GM06990 (cell line): ENCODE results near the gene UQCRC2.

ENCODE experiments used
- DNase-seq: peaks from one replicate; pipeline ENCODE4 v3.0.0-alpha.2; 2011; ENCODE audit not compliant: insufficient read length; ENCODE audit errors: extremely low read depth
- H3K27me3 ChIP-seq: replicated peaks from 2 replicates; pipeline ENCODE4 v1.6.0; 2011; ENCODE audit warnings: low read length; ENCODE audit not compliant: control insufficient read depth, insufficient read depth
- H3K36me3 ChIP-seq: 2 replicates; pipeline ENCODE4 v1.5.1; 2011; ENCODE audit warnings: low read length; ENCODE audit not compliant: control insufficient read depth, insufficient read depth
- H3K4me3 ChIP-seq: replicated peaks from 2 replicates; pipeline ENCODE4 v1.5.1; 2011; ENCODE audit warnings: low read depth, mild to moderate bottlenecking, control low read depth, low read length
- TF ChIP-seq, protein P1 (sequence below): IDR thresholded peaks from 2 replicates; pipeline ENCODE4 v1.5.1; 2011; ENCODE audit warnings: low read length, control low read depth, mild to moderate bottlenecking, inconsistent platforms; ENCODE audit not compliant: insufficient read depth, poor library complexity, severe bottlenecking

The UQCRC2 gene

DNA sequence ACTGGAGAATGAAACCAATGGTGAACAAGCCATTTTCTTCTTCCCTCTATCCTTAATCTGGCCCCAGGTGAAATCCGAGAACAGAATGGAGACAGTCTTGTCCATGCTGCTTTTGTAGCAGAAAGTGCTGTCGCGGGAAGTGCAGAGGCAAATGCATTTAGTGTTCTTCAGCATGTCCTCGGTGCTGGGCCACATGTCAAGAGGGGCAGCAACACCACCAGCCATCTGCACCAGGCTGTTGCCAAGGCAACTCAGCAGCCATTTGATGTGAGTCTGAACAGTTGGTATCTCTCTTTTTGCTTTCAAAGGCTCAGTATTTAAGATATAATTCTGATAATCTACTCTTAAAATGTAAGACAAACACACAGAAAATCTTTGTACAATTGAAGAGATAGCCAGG lies 18.7 kb downstream of the UQCRC2 start:
- Histone ChIP-seq H3K4me3 (no peak overlapping the region), H3K27me3 (no peaks in the 10 kb centered on the region), H3K36me3 (peaks cover 19% of the 10 kb centered on the region)
- DNase-seq = no peak
- TF ChIP-seq, protein P1, sequence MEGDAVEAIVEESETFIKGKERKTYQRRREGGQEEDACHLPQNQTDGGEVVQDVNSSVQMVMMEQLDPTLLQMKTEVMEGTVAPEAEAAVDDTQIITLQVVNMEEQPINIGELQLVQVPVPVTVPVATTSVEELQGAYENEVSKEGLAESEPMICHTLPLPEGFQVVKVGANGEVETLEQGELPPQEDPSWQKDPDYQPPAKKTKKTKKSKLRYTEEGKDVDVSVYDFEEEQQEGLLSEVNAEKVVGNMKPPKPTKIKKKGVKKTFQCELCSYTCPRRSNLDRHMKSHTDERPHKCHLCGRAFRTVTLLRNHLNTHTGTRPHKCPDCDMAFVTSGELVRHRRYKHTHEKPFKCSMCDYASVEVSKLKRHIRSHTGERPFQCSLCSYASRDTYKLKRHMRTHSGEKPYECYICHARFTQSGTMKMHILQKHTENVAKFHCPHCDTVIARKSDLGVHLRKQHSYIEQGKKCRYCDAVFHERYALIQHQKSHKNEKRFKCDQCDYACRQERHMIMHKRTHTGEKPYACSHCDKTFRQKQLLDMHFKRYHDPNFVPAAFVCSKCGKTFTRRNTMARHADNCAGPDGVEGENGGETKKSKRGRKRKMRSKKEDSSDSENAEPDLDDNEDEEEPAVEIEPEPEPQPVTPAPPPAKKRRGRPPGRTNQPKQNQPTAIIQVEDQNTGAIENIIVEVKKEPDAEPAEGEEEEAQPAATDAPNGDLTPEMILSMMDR = no peak

DNA sequence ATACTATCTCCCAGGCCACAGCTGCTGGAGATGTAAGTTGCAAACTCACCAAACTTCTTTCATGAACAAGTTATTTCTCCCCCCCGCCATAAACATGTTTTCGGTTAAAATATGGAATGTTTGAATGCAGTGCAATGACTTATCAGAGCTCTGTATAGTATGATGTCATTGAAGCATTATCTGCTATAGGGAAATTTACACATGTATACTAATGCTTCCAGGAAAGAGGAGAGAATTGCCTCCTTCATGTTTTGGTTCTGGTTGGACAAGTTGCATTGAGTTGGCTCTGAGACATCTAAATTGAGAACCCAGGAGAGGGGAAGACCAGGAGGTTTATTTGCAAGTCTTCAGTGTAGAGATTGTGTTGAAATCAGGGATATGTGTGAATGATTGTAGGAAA lies 20.8 kb downstream of the UQCRC2 start:
- peaks cover 23% of the 10 kb centered on the region for H3K36me3 ChIP-seq
- TF ChIP-seq, protein P1 = no peak
- no peak for DNase-seq
- no peaks in the 10 kb centered on the region for H3K27me3 ChIP-seq
- H3K4me3 ChIP-seq = no peak overlapping the region

DNA sequence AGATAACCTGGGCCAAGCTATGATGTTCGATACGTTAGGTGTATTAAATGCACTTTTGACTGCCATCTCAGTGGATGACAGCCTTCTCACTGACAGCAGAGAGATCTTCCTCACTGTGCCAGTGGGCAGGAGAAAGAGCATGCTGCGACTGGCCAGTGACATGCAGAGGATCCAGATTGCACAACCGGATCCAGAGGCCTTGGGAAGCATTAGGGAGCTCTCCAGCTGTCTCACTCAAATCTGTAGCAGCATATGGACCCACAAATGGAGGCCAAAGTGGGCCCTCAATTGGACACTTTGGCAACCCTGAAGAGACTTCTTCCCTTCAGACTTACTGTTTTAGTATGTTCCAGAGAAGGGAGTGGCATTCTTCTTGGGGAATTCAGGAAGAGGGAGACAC lies 26.9 kb downstream of the UQCRC2 start:
- DNase-seq = no peak
- TF ChIP-seq, protein P1 = no peak
- Histone ChIP-seq H3K36me3 (peaks cover 28% of the 10 kb centered on the region), H3K27me3 (no peaks in the 10 kb centered on the region), H3K4me3 (no peak overlapping the region)

DNA sequence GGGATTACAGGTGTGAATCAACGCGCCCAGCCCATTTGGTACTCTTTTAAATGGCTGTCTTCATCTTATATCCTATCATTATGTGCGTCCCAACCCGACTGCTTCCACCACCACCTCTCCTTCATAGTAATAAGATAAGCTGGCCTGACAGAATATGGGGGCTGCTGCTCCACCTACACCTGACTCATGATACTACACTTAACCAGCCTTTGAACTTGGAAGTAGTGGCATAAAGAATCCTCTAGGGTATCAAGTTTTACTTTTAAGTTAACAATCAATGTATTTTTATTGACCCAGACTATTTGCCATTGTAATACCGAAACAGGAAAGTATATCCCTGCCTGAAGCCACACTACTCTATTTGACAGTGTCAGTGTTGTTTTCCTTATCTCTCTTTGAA lies 28.9 kb downstream of the UQCRC2 start:
- TF ChIP-seq, protein P1 = no peak
- Histone ChIP-seq H3K27me3 (no peaks in the 10 kb centered on the region), H3K4me3 (no peak overlapping the region), H3K36me3 (peaks cover 25% of the 10 kb centered on the region)
- DNase-seq = no peak

DNA sequence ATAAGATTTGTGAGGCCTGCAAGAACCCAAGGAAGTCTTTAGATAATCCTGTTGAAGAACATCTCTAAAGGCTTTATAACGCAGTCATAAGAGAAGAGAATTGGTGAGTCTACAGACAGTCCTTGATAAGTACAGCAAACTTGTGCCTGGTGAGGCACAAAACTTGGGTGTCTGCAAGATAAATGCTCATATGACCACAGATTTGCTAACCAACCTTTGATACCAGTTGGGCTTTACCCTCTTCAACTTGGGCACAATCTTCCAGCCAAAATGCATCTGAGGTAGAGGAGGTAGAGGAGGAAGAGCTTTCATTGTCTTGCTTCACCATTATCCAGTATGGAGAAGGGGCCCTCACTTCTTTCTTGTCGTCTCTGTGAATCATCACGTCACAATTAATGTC lies 30.9 kb downstream of the UQCRC2 start:
- Histone ChIP-seq H3K27me3 (no peaks in the 10 kb centered on the region), H3K36me3 (peaks cover 21% of the 10 kb centered on the region), H3K4me3 (no peak overlapping the region)
- DNase-seq = no peak
- TF ChIP-seq, protein P1 = no peak

DNA sequence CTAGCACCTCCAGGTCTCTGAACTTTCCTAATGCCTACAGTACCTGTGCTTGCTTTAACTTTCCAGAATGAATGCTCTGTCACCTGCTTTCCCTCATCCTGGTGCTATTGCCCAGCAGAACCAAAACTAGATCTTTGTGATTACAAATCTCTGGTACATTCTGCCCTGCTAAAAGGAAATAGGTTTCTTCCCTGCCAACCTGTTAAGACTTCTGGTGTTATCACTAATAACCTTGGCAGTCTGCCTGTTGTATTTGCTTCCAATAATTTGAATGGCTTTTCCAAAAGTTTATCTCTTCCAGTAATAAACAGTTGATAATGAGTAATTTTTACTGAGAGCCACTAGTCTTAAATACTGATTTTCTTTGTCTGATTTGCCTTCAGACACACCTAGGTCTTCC lies 32.4 kb downstream of the UQCRC2 start:
- Histone ChIP-seq H3K4me3 (no peak overlapping the region), H3K27me3 (no peaks in the 10 kb centered on the region), H3K36me3 (peaks cover 15% of the 10 kb centered on the region)
- TF ChIP-seq, protein P1 = no peak
- no peak for DNase-seq
